Stimulated activated CD8-positive, alpha-beta memory T cell treated with anti-CD3 and anti-CD28 coated beads, Interleukin-12 subunit alpha, Interleukin-12 subunit beta, amount 100 ng/mL, for 24 hours (primary cell): Measurements from ENCODE around the gene DPAGT1.

Experiments used
- DNase-seq: peaks from one replicate; pipeline ENCODE4 v3.0.0-alpha.2; 2020; ENCODE audit errors: extremely low read depth

Gene DPAGT1

DNA sequence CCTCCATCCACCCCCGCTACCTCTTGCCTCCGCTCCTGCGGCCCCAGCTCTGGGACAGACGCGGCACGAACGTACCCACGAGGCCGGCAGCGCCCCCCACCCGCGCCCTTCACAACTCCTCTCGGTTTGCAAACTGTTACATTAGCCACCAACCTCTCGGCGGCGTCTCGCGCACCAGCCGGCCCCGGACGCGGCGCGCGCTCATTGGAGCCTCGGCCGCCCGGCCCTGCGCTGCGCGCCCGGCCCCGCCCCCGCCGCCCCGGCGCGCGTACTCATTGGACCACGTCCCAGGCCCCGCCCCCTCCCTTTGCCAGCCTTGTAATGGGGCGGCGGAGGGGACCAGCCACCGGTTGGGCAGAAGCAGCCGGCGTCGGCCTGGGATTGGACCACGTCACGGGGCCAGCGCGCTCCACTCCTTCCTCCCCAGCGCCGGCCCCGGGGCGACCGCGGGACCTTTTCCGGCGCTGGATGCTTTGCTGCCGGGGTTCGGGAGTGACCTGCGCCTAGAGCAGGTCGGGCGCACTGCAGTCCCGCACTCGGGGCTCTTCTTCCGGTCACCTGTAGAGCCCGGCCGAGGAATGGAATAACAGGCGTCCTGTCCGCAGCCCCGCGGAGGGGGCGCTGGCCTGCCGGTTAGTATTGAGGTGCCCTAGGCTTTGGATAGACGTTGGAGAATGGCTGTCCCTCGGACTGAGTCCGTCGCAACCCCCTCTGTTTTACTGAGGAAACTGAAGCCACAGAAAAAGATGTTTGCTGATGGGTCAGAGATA lies 44.5 kb downstream of the DPAGT1 start, which contains the start of gene HYOU1:
TSS of gene HYOU1 (minus strand) at position 206 of the 770 bp plus-strand sequence. CDS start 1,045 bp downstream, outside the sequence.
- peak; percentile 99 for DNase-seq

DNA sequence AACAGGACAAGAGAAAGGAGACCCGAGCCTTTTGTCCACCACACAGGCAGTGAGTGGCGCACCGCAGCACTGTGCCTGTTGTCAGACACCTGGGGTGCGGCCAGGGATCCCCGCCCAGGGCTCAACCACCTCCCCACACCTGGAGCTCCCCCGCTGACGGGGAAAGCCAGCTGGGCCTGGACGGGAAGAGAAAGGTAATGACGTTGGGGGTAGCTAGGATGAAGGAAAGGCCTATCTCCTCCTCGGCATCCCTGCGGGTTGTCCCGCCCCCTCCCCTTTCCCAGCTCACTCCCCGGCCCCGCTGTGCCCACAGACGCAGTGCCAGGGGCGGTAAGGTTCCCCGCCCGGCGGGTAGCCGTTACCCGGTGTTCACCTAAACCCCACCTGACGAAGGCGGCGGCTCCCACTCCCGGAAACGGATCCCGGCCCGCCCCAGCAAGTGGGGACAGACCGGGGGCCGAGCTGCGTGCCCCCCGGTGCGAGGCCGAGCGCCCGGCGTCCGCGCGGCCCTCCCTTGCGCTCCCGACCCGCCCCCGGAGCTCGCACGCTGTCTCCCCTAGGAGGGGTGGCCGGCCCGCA lies 45.1 kb downstream of the DPAGT1 start:
- DNase-seq = no peak

DNA sequence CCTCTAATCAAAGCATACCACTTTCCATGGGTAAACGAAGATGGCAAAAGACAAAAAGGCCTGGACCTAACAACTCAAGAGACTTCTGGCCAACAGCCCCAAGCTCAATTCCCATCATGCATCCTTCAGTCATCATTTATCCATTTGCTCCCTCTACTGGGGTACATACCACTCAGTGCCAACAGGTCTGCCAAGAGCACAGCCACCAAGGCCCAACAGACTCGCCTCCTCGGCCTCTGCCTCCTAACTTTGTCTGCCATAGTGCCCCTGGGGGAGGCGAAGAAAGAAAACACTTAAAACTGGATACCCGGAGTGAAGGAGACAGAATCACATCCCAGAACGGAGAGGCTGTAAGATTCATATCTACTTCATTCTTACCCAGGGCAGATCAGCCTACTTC lies 45.8 kb downstream of the DPAGT1 start:
- no peak for DNase-seq

DNA sequence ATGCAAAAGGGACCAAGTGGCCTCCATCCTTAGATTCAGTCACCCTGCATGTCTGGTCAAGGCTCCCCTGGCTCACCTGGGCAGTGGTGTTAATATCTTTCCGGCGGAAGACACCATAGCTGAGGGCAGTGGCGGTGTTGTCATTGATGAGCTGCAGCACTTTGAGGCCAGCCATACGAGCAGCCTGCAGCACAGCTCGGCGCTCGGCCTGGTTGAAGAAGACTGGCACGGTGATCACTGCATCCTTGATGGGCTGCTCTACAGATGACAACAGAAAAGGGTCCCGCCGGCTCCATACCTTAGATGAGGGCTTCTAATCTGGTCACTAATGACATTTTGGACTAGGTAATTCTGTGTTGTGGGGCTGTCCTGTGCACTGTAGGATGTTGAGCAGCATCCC lies 47.2 kb downstream of the DPAGT1 start:
- DNase-seq = no peak

DNA sequence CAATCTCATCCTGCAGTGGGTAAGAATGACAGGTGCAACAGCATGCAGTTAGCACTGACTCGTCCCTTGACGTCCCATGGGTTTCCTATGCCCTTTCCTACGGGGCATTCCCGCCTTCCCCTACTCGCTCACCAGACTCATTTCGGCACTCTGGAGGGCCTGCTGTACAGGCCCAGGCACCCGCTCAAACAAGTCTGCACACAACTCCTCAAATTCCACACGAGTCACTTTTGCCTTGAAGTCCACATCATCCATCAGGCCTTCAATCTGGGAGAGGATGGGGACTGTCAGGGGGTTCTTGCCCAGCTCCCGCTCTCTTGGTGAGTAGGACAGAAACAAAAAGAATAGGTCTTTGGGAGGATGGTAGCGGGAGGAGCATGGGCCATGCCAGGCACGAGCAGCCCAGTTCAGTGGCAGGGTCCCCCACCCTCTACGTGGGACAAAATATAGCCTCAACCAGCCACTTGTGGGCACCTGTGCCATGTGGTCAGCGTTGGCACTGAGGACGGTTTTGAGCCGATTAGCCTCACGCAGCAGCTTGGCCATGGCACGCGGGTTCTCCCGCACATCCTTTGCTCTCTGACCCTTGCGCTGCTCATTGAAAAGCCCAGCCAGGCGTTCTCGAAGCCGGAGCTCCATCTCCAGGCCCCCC lies 49.4 kb downstream of the DPAGT1 start:
- DNase-seq = no peak

DNA sequence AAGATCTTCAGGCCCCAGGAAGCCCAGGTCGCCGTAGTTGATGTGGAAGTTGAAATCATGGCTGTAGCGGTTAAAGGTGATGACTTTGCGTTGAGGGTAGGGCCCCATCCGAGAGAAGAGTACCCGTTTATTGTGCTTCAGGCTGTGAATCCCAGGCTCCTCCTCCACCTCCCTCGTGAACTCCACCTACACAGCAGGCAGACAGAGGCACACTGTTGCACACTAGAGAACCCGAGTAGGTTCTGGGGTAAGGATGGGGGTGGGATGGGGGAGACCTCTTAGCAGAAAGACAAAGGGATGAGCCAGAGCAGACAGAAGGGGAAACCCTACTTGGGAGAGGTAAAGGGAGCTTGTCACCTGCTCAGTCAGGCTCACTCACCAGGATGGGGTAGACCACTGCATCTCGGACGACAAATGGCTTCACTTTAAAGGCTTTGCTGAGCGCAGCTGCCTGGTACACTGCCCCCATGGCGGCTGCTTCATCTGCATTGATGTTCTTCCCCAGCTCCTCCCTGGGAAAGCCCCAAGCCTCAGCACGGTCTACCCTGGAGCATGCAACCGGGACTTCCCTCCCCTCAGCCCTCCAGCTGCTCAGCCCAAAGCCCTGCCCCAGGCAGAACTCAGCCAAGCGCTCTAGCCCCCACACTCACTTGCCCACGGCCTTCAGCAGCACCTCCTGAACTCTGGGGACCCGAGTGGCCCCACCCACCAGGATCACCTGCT lies 50.1 kb downstream of the DPAGT1 start:
- no peak for DNase-seq

DNA sequence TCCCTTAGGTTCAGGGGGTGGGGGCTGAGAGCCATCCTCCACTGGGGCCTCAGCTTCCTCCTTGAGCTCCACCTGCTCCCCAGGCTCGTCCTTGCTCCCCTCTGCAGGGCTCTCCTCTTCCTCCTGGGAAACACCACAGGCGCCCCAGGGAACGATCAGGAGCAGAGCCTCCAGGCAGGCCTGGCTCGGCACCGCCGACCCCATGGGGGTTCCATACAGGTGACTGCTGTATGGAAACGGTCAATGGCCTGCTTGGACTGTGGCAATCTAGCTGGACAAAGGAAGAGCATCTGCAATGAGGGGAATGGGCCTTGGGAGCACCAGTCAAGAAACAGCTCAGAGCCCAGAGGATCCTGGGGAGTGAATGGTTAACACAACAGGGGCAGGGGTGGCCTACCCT lies 52.6 kb downstream of the DPAGT1 start:
- no peak for DNase-seq

DNA sequence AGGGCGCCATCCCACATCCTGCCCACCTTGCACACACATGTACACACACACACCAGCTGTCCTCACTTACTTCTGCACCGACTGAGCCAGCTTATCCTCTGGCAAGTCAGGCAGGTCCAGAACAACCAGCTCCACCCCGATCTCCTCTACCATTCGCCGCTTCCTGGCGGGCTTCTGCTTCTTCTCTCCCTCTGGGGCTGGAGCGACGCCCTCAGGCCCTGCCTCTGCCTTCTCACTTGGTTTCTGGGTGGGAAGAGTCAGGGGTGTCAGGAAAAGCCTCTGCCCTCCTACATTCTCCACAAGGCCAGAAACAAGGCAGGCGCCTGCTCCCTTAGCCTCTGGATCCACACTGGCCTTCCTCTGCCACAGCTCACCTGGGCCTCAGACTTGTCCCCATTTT lies 53.0 kb downstream of the DPAGT1 start:
- DNase-seq = no peak

DNA sequence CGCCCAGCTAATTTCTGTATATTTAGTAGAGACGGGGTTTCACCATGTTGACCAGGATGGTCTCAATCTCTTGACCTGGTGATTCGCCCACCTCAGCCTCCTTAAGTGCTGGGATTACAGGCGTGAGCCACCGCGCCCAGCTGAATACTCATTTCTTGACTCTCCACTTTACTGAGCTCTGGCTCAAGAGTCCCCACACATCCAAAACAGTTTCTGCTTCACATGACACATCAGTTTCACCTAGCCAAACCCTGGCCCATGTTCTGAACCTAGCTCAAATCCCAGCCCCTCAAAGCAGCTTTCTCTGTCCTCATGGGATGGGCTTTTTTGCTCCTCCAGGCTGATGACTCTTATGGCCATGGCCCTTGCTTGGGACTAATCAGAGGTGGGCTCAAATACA lies 54.4 kb downstream of the DPAGT1 start:
- DNase-seq = no peak
